Ascending aorta (tissue), 2 donors: ENCODE results near the gene TPST2. TPM values are rescaled to one million over a fixed set of nuclear protein-coding genes. Genes with fewer than 3 reads are reported as not detected.
"Not testable (repeated sequence)": the region's sequence is repeated elsewhere in the genome, so short reads cannot be mapped to it uniquely, and the experiment has no call there.

Experiments used
- DNase-seq, 2 donors: peaks; one replicate each; pipeline ENCODE4 v3.0.0-alpha.2; 2019; ENCODE audit warnings: low spot score in 2 of 2
- H3K27ac ChIP-seq, 2 donors: fragments of 200-600 bp; sonication (generic); one replicate each; pipeline ENCODE4 v1.5.1; 2016 to 2017; ENCODE audit warnings: mild to moderate bottlenecking in 1 of 2
- H3K27me3 ChIP-seq: fragments of 200-600 bp; sonication (generic); one replicate; pipeline ENCODE4 v1.5.1; 2017
- H3K36me3 ChIP-seq, 2 donors: fragments of 200-600 bp; sonication (generic); one replicate each; pipeline ENCODE4 v1.5.1; 2016
- H3K4me1 ChIP-seq, 2 donors: fragments of 200-600 bp; sonication (generic); one replicate each; pipeline ENCODE4 v1.5.1; 2016 to 2017; ENCODE audit warnings: mild to moderate bottlenecking in 1 of 2
- H3K4me3 ChIP-seq, 2 donors: fragments of 200-600 bp; sonication (generic); one replicate each; pipeline ENCODE4 v1.5.1; 2016 to 2017; ENCODE audit warnings: mild to moderate bottlenecking in 1 of 2
- H3K9me3 ChIP-seq, 2 donors: fragments of 200-600 bp; sonication (generic); one replicate each; pipeline ENCODE4 v1.5.1; 2016
- CTCF ChIP-seq, 3 experiments: fragments of 200-600 bp in 2 of 3; fragments of 450-650 bp in 1 of 3; sonication (generic) in 2 of 3; IDR thresholded peaks; one replicate each; pipeline ENCODE4 v1.5.1; 2016 to 2019; ENCODE audit warnings: antibody characterized with exemption in 3 of 3, mild to moderate bottlenecking in 1 of 3, moderate library complexity in 1 of 3
- intact Hi-C: fragments of 100-400 bp; cut with DNase I; formaldehyde crosslinking; loops from one replicate; pipeline ENCODE4 v1.15.1; 2023
- total RNA-seq: library from RNA; depleted of rRNA; stranded (reverse); fragments of >200 nt; gene quantifications from one replicate; pipeline ENCODE4 v1.1.0, GENCODE V29; 2016

Gene TPST2
- total RNA-seq, 1 donor from 2014 or later: 251 TPM

DNA sequence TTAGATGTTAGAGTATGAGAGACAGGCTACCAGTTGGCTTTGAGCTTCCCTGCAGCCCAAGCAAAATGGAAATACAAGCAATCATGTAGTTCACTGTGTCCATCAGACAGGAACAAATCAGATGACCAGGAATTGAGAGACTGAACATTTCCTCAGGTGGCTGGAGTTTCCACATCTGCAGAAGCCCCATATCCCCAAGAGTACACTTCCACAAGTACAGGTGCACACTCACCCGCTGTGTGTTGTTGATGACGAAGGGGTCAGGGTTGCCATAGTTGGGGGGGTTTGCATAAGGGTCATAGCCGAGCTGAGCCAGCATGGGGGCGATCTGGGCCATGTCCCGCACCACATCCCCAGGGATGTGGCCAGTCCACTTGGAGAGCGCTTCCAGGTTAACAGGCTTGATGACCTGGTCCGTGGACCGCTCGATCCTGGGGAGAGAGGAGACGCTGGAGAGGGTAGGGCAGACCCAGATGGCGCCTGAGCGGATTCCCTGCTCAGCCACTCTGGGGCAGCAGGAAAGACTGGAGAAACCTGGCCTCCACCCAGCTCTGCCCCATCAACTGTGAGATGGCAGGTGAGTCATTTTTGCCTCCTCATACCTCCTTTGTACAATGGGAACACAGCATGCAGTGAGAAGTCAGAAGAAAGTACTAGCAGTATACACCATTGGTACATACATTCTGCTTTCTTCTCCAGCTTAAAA, 53.7 kb downstream of the TPST2 start:
- DNase-seq: no peak
- Histone ChIP-seq H3K4me3 (no peak overlapping the region), H3K4me1 (no peaks in the 10 kb centered on the region), H3K36me3 (peaks cover 10 to 42% of the 10 kb centered on the region in 2 donors), H3K27ac (no peak overlapping the region), H3K27me3 (no peaks in the 10 kb centered on the region), H3K9me3 (no peaks in the 10 kb centered on the region)
- intact Hi-C loops: no loop called here
- no peak for TF ChIP-seq CTCF (IDR thresholded peaks at IDR 0.05)

- intact Hi-C loops: no loop called here
- peaks cover 6 to 41% of the 10 kb centered on the region in 2 donors for H3K36me3 ChIP-seq
These were observed 54.4 kb downstream of the TPST2 start for GRCh38 chr22:26535603-26535908.

DNA sequence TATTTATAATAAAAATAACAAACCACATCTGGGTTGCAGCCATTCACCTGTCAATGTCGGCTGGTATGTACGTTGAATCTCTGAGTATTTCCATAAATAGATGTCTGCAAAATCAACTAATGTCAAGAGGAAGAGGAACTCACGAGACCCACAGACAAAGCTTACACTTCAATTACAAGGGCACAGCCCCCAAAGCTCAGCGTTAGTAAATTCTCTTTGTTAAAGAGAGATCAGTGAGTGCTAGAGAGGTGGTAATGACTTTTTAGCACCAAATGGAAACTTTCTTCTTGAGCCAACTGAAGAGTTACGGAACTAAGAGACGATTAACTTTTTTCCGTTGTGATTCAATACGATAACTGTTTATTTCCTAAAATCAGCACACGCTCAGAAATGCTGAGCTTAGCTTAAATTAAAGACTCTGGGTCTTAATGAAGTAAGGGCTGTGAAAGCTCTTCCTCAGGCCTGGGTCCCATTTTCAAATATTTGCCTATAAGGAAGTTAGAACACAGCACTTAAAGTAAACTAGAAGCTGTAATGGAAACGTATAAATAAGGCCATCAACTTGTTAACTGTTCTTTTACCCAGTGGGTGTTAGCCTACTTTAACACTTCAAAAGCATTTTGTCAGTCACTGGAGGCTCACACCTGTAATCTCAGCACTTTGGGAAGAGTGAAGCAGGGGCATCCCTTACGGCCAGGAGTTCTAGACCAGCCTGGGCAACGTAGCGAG, 54.9 kb downstream of the TPST2 start:
- intact Hi-C loops: no loop called here
- Histone ChIP-seq H3K36me3 (peaks cover 4 to 36% of the 10 kb centered on the region in 2 donors), H3K4me1 (no peaks in the 10 kb centered on the region), H3K27ac (no peak overlapping the region), H3K9me3 (no peaks in the 10 kb centered on the region), H3K4me3 (no peak overlapping the region), H3K27me3 (no peaks in the 10 kb centered on the region)
- TF ChIP-seq CTCF (IDR thresholded peaks at IDR 0.05): no peak
- no peak for DNase-seq

More at GRCh38 chr22:26535603-26535908, 54.4 kb downstream of the TPST2 start:
- Histone ChIP-seq H3K27me3 (no peaks in the 10 kb centered on the region), H3K27ac (no peak overlapping the region), H3K4me1 (no peaks in the 10 kb centered on the region), H3K9me3 (no peaks in the 10 kb centered on the region), H3K4me3 (no peak overlapping the region)
- no peak for TF ChIP-seq CTCF (IDR thresholded peaks at IDR 0.05)
- no peak for DNase-seq

DNA sequence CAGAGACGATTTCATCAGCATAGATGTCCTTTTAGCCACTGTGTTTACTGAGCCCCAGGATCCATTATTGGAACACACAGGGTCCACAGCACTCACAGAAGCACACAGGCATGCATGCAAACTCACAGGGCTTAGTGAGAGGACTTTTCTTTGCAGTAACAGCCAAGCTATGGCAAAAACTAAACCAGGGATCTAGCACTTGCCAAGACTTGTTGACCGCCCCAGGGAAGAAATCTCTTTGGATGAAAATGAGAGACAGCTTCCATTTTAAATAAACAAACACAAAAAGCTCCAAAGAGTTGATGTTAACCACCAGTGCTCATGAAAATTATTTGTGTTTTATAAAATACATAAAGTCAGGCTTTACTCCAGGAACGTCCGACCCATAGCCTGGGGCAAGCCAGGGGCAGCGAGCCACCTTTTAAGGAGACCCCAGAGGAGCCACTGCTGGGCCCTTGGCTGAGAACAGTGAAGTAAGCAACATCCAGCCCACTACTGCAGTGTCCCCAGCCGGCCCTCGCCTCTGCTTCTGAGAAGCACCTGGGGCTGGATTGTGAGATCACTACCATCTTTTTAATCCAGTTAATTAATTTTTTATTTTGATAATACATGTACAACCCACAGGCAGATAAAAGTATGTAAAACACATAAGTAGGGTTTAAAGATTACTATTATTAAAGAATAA, 55.6 kb downstream of the TPST2 start:
- H3K27me3 ChIP-seq: no peaks in the 10 kb centered on the region
- intact Hi-C loops: no loop called here
- H3K36me3 ChIP-seq: peaks cover 2 to 35% of the 10 kb centered on the region in 2 donors
- TF ChIP-seq CTCF (IDR thresholded peaks at IDR 0.05): no peak
- no peaks in the 10 kb centered on the region for H3K4me1 ChIP-seq
- no peaks in the 10 kb centered on the region for H3K9me3 ChIP-seq
- no peak overlapping the region for H3K27ac ChIP-seq
- no peak for DNase-seq
- H3K4me3 ChIP-seq: no peak overlapping the region

DNA sequence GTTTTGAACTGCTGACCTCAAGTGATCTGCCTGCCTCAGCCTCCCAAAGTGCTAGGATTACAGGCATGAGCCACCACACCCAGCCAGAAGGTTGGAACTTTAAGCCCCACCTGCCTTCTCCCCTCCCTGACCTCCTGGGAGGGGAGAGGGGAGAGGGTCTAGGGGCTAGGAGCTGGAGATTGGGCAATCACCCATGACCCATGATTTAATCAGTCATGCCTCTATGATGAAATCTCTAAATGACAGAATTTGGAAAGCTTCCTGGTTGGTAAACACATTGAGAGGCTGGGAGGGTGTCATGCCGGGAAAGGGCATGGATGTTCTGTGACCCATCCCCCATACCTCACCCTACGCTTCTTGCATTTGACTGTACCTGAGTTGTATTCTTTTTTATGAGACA, 60.6 kb downstream of the TPST2 start:
- no peak for TF ChIP-seq CTCF (IDR thresholded peaks at IDR 0.05)
- Histone ChIP-seq H3K4me3 (no peak overlapping the region), H3K27ac (peak overlapping the region in 1 of 2 donors; percentile 19), H3K27me3 (no peaks in the 10 kb centered on the region), H3K9me3 (no peaks in the 10 kb centered on the region), H3K4me1 (peaks cover 0 to 3% of the 10 kb centered on the region in 2 donors), H3K36me3 (peaks cover 0 to 23% of the 10 kb centered on the region in 2 donors)
- intact Hi-C loops: no loop called here
- DNase-seq: no peak

DNA sequence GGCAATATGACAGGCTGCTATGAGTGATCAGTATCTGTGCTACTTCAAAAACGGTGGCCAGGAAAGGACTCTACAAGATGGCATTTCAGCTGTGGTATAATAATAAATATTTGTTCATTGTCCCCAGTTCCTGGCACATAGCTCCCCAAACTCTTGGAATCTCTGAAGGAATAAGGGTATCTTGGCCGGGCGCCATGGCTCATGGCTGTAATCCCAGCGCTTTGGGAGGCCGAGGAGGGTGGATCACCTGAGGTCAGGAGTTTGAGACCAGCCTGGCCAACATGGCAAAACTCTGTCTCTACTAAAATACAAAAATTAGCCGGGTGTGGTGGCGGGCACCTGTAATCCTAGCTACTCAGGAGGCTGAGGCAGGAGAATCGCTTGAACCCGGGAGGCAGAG, 61.4 kb downstream of the TPST2 start:
- H3K9me3 ChIP-seq, H3K4me1 ChIP-seq, H3K4me3 ChIP-seq, H3K27me3 ChIP-seq, H3K27ac ChIP-seq, DNase-seq, intact Hi-C loops: not testable (repeated sequence)
- H3K36me3 ChIP-seq: peaks cover 0 to 26% of the 10 kb centered on the region in 2 donors
